Smooth muscle cell (in vitro differentiated cells): ENCODE measurements around the gene RAPGEF6. TPM values are rescaled to one million over a fixed set of nuclear protein-coding genes. Genes with fewer than 3 reads are reported as not detected.

Source experiments
- DNase-seq: peaks from one replicate; lab custom pipeline; 2025; ENCODE audit not compliant: unreplicated experiment; lab: John Stamatoyannopoulos, UW
- H2AFZ ChIP-seq: fragments of 200-600 bp; sonication (generic); 2 replicates; pipeline ENCODE4 v1.6.0; 2016; ENCODE audit warnings: antibody characterized with exemption, low read depth, mild to moderate bottlenecking
- H3F3A ChIP-seq: fragments of 200-600 bp; sonication (generic); 2 replicates; pipeline ENCODE4 v1.6.0; 2017; ENCODE audit warnings: antibody characterized with exemption, low read depth
- H3K27ac ChIP-seq: fragments of 200-600 bp; sonication (generic); 2 replicates; pipeline ENCODE4 v1.5.1; 2016; ENCODE audit warnings: low read depth, mild to moderate bottlenecking
- H3K27me3 ChIP-seq: fragments of 200-600 bp; sonication (generic); 2 replicates; pipeline ENCODE4 v1.6.1; 2016; ENCODE audit warnings: low read depth, mild to moderate bottlenecking
- H3K36me3 ChIP-seq: fragments of 200-600 bp; sonication (generic); 2 replicates; pipeline ENCODE4 v1.5.1; 2016; ENCODE audit warnings: low read depth
- H3K4me1 ChIP-seq: fragments of 200-600 bp; sonication (generic); 2 replicates; pipeline ENCODE4 v1.5.1; 2016; ENCODE audit warnings: low read depth
- H3K4me2 ChIP-seq: fragments of 200-600 bp; sonication (generic); 2 replicates; pipeline ENCODE4 v1.6.0; 2016; ENCODE audit warnings: mild to moderate bottlenecking
- H3K4me3 ChIP-seq: fragments of 200-600 bp; sonication (generic); 2 replicates; pipeline ENCODE4 v1.5.1; 2016; ENCODE audit warnings: mild to moderate bottlenecking
- H3K79me2 ChIP-seq: fragments of 200-600 bp; sonication (generic); 2 replicates; pipeline ENCODE4 v1.6.0; 2016; ENCODE audit warnings: low read depth, mild to moderate bottlenecking
- H3K9ac ChIP-seq: fragments of 200-600 bp; sonication (generic); 2 replicates; pipeline ENCODE4 v1.6.0; 2016; ENCODE audit warnings: low read depth
- H3K9me3 ChIP-seq: fragments of 200-600 bp; sonication (generic); replicated peaks from 2 replicates; pipeline ENCODE4 v1.5.1; 2016; ENCODE audit warnings: low read depth
- H4K20me1 ChIP-seq: fragments of 200-600 bp; sonication (generic); 2 replicates; pipeline ENCODE4 v1.6.0; 2016; ENCODE audit warnings: low read depth
- CTCF ChIP-seq: fragments of 200-600 bp; sonication (generic); IDR thresholded peaks from 2 replicates; pipeline ENCODE4 v1.5.1; 2017; ENCODE audit warnings: borderline replicate concordance, mild to moderate bottlenecking, antibody characterized with exemption; ENCODE audit not compliant: insufficient read depth, poor library complexity, severe bottlenecking
- WGBS: methylation state at CpG from one replicate; pipeline ENCODE4 v1.1.7; 2016; ENCODE audit warnings: low lambda C conversion rate; 5-methylcytosine and 5-hydroxymethylcytosine counted together
- polyA plus RNA-seq: library from polyadenylated mRNA; unstranded; fragments of >200 nt; fragmentation: Nextera tagmentation; extraction: Ambion mirVana; gene quantifications from 2 replicates; pipeline ENCODE4 v1.2.1, GENCODE V29; 2016
- total RNA-seq: library from RNA; depleted of rRNA; stranded (reverse); fragments of >200 nt; gene quantifications from 2 replicates; pipeline ENCODE4 v1.2.3, GENCODE V29; 2014

The RAPGEF6 gene
- total and polyA plus RNA-seq, 2 experiments from 2014 or later = 1.9 to 13.3 TPM

DNA sequence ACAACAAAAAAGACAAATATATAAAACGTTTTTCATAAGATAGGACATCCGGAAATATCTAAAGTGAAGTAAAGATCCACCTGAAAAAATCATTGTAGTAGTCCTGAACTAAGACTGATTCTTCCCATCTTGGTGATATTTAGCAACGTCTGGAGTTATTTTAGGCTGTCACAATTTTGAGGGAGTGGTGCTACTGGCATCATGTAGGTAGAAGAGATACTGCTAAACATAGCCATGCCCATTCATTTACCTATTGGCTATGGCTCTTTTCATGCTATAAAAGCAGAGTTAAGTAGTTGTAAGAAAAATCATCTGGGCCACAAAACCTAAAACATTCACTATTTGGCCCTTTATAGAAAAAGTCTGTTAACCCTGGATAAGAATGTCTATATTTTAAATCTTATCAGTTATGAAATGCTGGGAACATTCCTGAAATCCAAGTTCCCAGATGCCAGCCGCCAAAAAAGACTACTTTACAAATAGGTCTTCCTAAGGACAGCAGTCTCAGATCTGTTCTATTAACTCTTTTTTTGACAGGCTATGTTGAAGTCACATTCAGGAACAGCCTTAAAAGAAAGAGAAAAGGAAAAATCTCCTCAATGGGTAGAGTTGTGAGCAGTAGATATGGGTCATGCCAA is 27.0 kb downstream of the RAPGEF6 start:
- WGBS = 70% methylated on average over 4 of the region's 4 CpGs
- peaks cover 6% of the 10 kb centered on the region for H3K4me1 ChIP-seq
- H3F3A ChIP-seq = peaks cover 2% of the 10 kb centered on the region
- no peak overlapping the region for H2AFZ ChIP-seq
- H3K79me2 ChIP-seq = peaks cover 55% of the 10 kb centered on the region
- H4K20me1 ChIP-seq = peaks cover 27% of the 10 kb centered on the region
- no peaks in the 10 kb centered on the region for H3K36me3 ChIP-seq
- H3K27me3 ChIP-seq = no peaks in the 10 kb centered on the region
- no peak overlapping the region for H3K27ac ChIP-seq
- no peak overlapping the region for H3K4me3 ChIP-seq
- no peak overlapping the region for H3K9ac ChIP-seq
- H3K9me3 ChIP-seq = no peaks in the 10 kb centered on the region
- DNase-seq = no peak
- no peak for TF ChIP-seq CTCF
- no peak overlapping the region for H3K4me2 ChIP-seq

DNA sequence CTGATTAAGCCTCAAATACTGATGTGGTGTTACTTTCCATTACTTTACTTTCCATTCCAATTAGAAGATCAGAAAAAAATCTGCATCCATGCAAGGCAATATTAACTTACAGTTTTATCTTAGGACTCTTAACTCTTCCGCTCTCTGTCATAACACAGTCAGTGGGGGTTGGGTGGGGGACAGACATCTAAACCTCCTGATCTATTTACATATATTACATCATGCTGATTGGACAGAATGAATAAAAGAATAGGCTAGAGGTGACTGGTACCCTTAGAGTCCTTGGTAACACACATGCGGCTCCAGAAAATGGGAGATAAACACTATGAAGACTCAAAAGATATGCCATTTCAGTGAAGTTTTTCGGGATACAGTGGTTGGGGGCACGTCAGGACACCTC is 27.6 kb downstream of the RAPGEF6 start:
- no peak for DNase-seq
- no peak for TF ChIP-seq CTCF
- no peak overlapping the region for H3K4me2 ChIP-seq
- no peaks in the 10 kb centered on the region for H3K9me3 ChIP-seq
- no peak overlapping the region for H3K27ac ChIP-seq
- no peaks in the 10 kb centered on the region for H3K36me3 ChIP-seq
- no peak overlapping the region for H2AFZ ChIP-seq
- peaks cover 6% of the 10 kb centered on the region for H3K4me1 ChIP-seq
- 95% methylated on average over 4 of the region's 4 CpGs for WGBS
- no peaks in the 10 kb centered on the region for H3K27me3 ChIP-seq
- peaks cover 2% of the 10 kb centered on the region for H3F3A ChIP-seq
- H3K79me2 ChIP-seq = peaks cover 53% of the 10 kb centered on the region
- peaks cover 27% of the 10 kb centered on the region for H4K20me1 ChIP-seq
- no peak overlapping the region for H3K4me3 ChIP-seq
- no peak overlapping the region for H3K9ac ChIP-seq

- no peak for DNase-seq
- Histone ChIP-seq H3K4me3 (no peak overlapping the region), H3K9ac (no peak overlapping the region), H3K9me3 (no peaks in the 10 kb centered on the region), H2AFZ (no peak overlapping the region), H4K20me1 (peaks cover 20% of the 10 kb centered on the region), H3K36me3 (no peaks in the 10 kb centered on the region), H3K79me2 (peaks cover 44% of the 10 kb centered on the region), H3K27me3 (no peaks in the 10 kb centered on the region), H3K4me1 (no peaks in the 10 kb centered on the region), H3F3A (no peaks in the 10 kb centered on the region), H3K4me2 (no peak overlapping the region), H3K27ac (no peak overlapping the region)
- TF ChIP-seq CTCF = no peak
- whole genome bisulfite sequencing = 91% methylated on average over 2 of the region's 2 CpGs
Observed at GRCh38 chr5:131605086-131605485, 29.9 kb downstream of the RAPGEF6 start.
